ENCODE measurements around the gene FASN. TPM values are rescaled to one million over a fixed set of nuclear protein-coding genes. Genes with fewer than 3 reads are reported as not detected.

Gene FASN
- total and polyA plus RNA-seq, 2 of the 13 experiments (the other 11 are each of a cell fraction or from before 2014, with no cell fraction given): 51.7 to 101 TPM

DNA sequence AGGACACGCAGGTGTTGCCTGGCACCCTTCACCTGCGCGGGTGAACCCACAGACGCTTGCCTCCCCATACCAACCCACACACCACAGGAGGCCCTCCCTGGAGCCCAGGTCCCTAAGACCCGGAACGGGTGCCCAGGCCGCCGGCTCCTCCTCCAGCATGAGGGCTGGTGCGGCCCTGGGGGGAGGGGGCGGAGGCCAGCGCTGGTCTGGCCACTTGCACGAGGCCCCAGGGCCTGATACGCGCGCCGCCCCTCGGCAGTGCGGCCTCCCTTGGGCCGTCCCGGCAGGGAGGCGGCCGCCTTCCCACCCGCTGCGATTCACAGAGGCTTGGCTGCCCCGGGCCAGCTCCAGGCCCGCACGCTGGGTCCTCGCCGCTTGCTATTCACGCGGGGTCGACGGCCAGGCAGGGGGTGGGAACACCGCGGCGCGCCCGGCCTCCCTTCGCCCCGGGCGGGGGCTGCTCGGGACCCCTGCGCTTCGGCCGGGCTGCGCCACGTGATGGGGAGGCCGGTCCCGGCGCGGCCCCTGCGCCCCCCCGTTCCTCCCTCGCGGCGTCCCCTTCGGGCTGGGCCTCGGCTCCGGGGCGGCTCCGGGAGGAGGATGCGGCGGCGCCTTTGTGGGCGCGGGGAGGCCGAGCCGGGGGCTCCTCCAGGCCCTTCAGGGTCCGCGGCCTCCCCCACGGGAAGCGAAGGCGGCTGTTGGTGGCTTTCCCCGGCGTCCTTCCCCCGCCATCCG is 685 bp downstream of the FASN start (continued):
- TF ChIP-seq ZNF737 (CRISPR knock-in tag; IDR thresholded peaks at IDR 0.05; ENCODE audit: borderline replicate concordance): no peak; the same call in 1 of the 2 replicates
- TF ChIP-seq NCOR1 (IDR thresholded peaks at IDR 0.05; ENCODE audit: borderline replicate concordance, low read length): no peak
- no peak; the same call in 1 of the 2 replicates for TF ChIP-seq ZNF547 (CRISPR knock-in tag; IDR thresholded peaks at IDR 0.05)
- 0 out of 2 replicates have a peak, but pooled peaks have one; percentile 53 for TF ChIP-seq ZNF510 (CRISPR knock-in tag; IDR thresholded peaks at IDR 0.05; ENCODE audit: low read depth)
- TF ChIP-seq HMG20A (CRISPR knock-in tag; IDR thresholded peaks at IDR 0.05; ENCODE audit: borderline replicate concordance): no peak
- no peak for TF ChIP-seq ZNF562 (CRISPR knock-in tag; IDR thresholded peaks at IDR 0.05; ENCODE audit: borderline replicate concordance)
- TF ChIP-seq ARNT2 (CRISPR knock-in tag; IDR thresholded peaks at IDR 0.05; ENCODE audit: low read depth): no peak; the same call in 1 of the 2 replicates
- no peak for TF ChIP-seq ZMYM3 (CRISPR knock-in tag; IDR thresholded peaks at IDR 0.05)
- peak; percentile 51; the same call in 1 of the 2 replicates for TF ChIP-seq TBX2 (CRISPR knock-in tag; IDR thresholded peaks at IDR 0.05; ENCODE audit: borderline replicate concordance)
- TF ChIP-seq, protein P1, sequence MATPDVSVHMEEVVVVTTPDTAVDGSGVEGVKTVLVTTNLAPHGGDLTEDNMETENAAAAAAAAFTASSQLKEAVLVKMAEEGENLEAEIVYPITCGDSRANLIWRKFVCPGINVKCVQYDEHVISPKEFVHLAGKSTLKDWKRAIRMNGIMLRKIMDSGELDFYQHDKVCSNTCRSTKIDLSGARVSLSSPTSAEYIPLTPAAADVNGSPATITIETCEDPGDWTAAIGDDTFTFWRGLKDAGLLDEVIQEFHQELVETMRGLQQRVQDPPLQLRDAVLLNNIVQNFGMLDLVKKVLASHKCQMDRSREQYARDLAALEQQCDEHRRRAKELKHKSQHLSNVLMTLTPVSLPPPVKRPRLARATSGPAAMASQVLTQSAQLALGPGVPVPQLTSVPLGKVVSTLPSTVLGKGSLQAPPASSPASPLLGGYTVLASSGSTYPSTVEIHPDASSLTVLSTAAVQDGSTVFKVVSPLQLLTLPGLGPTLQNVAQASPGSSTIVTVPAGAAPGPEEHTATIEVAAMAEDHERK (CRISPR knock-in tag; IDR thresholded peaks at IDR 0.05; ENCODE audit: low read depth): no peak
- TF ChIP-seq ZNF567 (CRISPR knock-in tag; IDR thresholded peaks at IDR 0.05; ENCODE audit: borderline replicate concordance): no peak
- no peak for TF ChIP-seq SYNCRIP (IDR thresholded peaks at IDR 0.05; ENCODE audit: insufficient read depth, low read depth, low read length)
- TF ChIP-seq NFE2L1 (CRISPR knock-in tag; IDR thresholded peaks at IDR 0.05; ENCODE audit: borderline replicate concordance): no peak
- TF ChIP-seq TCF7 (IDR thresholded peaks at IDR 0.05; ENCODE audit: low read depth): no peak
- TF ChIP-seq ZNF431 (CRISPR knock-in tag; IDR thresholded peaks at IDR 0.05; ENCODE audit: borderline replicate concordance, low read depth): no peak
- TF ChIP-seq FOXC1 (CRISPR knock-in tag; IDR thresholded peaks at IDR 0.05; ENCODE audit: borderline replicate concordance): no peak; the same call in 1 of the 2 replicates
- TF ChIP-seq, protein P2, sequence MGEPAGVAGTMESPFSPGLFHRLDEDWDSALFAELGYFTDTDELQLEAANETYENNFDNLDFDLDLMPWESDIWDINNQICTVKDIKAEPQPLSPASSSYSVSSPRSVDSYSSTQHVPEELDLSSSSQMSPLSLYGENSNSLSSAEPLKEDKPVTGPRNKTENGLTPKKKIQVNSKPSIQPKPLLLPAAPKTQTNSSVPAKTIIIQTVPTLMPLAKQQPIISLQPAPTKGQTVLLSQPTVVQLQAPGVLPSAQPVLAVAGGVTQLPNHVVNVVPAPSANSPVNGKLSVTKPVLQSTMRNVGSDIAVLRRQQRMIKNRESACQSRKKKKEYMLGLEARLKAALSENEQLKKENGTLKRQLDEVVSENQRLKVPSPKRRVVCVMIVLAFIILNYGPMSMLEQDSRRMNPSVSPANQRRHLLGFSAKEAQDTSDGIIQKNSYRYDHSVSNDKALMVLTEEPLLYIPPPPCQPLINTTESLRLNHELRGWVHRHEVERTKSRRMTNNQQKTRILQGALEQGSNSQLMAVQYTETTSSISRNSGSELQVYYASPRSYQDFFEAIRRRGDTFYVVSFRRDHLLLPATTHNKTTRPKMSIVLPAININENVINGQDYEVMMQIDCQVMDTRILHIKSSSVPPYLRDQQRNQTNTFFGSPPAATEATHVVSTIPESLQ (CRISPR knock-in tag; conservative IDR thresholded peaks at IDR 0.05): no peak
- TF ChIP-seq MBD4 (IDR thresholded peaks at IDR 0.05; ENCODE audit: borderline replicate concordance, low read length): no peak
- peak; percentile 52; the same call in 1 of the 2 replicates for TF ChIP-seq ZNF703 (CRISPR knock-in tag; IDR thresholded peaks at IDR 0.05; ENCODE audit: borderline replicate concordance)
- 0 out of 2 replicates have a peak, but pooled peaks have one; percentile 14 for TF ChIP-seq SMAD3 (CRISPR knock-in tag; IDR thresholded peaks at IDR 0.05)
- TF ChIP-seq, protein P3, sequence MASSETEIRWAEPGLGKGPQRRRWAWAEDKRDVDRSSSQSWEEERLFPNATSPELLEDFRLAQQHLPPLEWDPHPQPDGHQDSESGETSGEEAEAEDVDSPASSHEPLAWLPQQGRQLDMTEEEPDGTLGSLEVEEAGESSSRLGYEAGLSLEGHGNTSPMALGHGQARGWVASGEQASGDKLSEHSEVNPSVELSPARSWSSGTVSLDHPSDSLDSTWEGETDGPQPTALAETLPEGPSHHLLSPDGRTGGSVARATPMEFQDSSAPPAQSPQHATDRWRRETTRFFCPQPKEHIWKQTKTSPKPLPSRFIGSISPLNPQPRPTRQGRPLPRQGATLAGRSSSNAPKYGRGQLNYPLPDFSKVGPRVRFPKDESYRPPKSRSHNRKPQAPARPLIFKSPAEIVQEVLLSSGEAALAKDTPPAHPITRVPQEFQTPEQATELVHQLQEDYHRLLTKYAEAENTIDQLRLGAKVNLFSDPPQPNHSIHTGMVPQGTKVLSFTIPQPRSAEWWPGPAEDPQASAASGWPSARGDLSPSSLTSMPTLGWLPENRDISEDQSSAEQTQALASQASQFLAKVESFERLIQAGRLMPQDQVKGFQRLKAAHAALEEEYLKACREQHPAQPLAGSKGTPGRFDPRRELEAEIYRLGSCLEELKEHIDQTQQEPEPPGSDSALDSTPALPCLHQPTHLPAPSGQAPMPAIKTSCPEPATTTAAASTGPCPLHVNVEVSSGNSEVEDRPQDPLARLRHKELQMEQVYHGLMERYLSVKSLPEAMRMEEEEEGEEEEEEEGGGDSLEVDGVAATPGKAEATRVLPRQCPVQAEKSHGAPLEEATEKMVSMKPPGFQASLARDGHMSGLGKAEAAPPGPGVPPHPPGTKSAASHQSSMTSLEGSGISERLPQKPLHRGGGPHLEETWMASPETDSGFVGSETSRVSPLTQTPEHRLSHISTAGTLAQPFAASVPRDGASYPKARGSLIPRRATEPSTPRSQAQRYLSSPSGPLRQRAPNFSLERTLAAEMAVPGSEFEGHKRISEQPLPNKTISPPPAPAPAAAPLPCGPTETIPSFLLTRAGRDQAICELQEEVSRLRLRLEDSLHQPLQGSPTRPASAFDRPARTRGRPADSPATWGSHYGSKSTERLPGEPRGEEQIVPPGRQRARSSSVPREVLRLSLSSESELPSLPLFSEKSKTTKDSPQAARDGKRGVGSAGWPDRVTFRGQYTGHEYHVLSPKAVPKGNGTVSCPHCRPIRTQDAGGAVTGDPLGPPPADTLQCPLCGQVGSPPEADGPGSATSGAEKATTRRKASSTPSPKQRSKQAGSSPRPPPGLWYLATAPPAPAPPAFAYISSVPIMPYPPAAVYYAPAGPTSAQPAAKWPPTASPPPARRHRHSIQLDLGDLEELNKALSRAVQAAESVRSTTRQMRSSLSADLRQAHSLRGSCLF (CRISPR knock-in tag; IDR thresholded peaks at IDR 0.05; ENCODE audit: borderline replicate concordance): no peak

Data from HepG2 (cell line).